HCT116 (cell line): Measurements from ENCODE around the gene TENT4A. TPM values are rescaled to one million over a fixed set of nuclear protein-coding genes. Genes with fewer than 3 reads are reported as not detected.
"Not testable (repeated sequence)": the region's sequence is repeated elsewhere in the genome, so short reads cannot be mapped to it uniquely, and the experiment has no call there.

Source experiments
- ATAC-seq: fragments of 200-7000 bp; cut with Tn5 transposase; 2 replicates; pipeline ENCODE4 v1.9.1; 2020; ENCODE audit warnings: mild to moderate bottlenecking, moderate library complexity
- BruUV-seq: library from RNA; stranded (reverse); fragments of 400-500 nt; replicated peaks from 2 replicates; lab custom pipeline; 2021; lab: Mats Ljungman, UMichigan
- CTCF ChIA-PET: fragments of 300-600 bp; sonication (Branson Sonifier 250); formaldehyde crosslinking; loops from one replicate; lab custom pipeline; 2021; ENCODE audit warnings: antibody characterized with exemption; lab: Charles Lee
- POLR2A ChIA-PET: fragments of 300-600, 350-600 bp; sonication (Branson Sonifier 250); formaldehyde crosslinking; loops from one replicate; lab custom pipeline; 2021; ENCODE audit warnings: antibody characterized with exemption; lab: Charles Lee
- RAD21 ChIA-PET, 2 experiments: fragments of 300-600 bp; sonication (Branson Sonifier 250); formaldehyde crosslinking; loops; one replicate each; lab custom pipeline; 2023; ENCODE audit warnings: low total read pairs in 2 of 2; ENCODE audit not compliant: uncharacterized antibody in 2 of 2, unreplicated experiment in 2 of 2, low non-redundant PET in 1 of 2; lab: Charles Lee
- DNase-seq: peaks from one replicate; pipeline ENCODE4 v3.0.0-alpha.2; 2010; ENCODE audit warnings: low read depth, low spot score
- H2AFZ ChIP-seq: fragments of 200-600 bp; shearing (Covaris generic), sonication (generic); 2 replicates; pipeline ENCODE4 v1.6.1; 2017; ENCODE audit warnings: low read depth, mixed run types, mixed read lengths, antibody characterized with exemption, low read length; ENCODE audit not compliant: poor library complexity, severe bottlenecking
- H3K27ac ChIP-seq: 2 replicates; pipeline ENCODE4 v1.5.1; 2012; ENCODE audit warnings: low read depth, low read length
- H3K27me3 ChIP-seq: fragments of 200-600 bp; sonication (generic); 2 replicates; pipeline ENCODE4 v1.6.1; 2016; ENCODE audit warnings: mixed run types, low read length, mixed read lengths; ENCODE audit not compliant: insufficient read depth
- H3K36me3 ChIP-seq, 2 experiments: fragments of 200-500 bp in 1 of 2; fragments of 200-600 bp in 1 of 2; sonication (Bioruptor generic) in 1 of 2; sonication (generic) in 1 of 2; 2 replicates each; pipeline versions ENCODE4 v1.5.1 to v1.6.1; 2014 to 2016; ENCODE audit warnings: low read length in 2 of 2, inconsistent platforms in 1 of 2, mixed read lengths in 1 of 2, mixed run types in 1 of 2; ENCODE audit not compliant: insufficient read depth in 2 of 2, control insufficient read depth in 1 of 2
- H3K4me1 ChIP-seq, 2 experiments: fragments of 200-600 bp in 1 of 2; sonication (generic) in 1 of 2; 2 replicates each; pipeline versions ENCODE4 v1.5.1 to v1.6.1; 2012 to 2017; ENCODE audit warnings: low read length in 2 of 2, inconsistent platforms in 1 of 2, mild to moderate bottlenecking in 1 of 2, mixed read lengths in 1 of 2, mixed run types in 1 of 2, moderate library complexity in 1 of 2; ENCODE audit not compliant: insufficient read depth in 2 of 2, control insufficient read depth in 1 of 2
- H3K4me2 ChIP-seq: fragments of 200-600 bp; sonication (generic); 2 replicates; pipeline ENCODE4 v1.6.1; 2017; ENCODE audit warnings: mixed run types, low read length, mixed read lengths
- H3K4me3 ChIP-seq, 2 experiments: fragments of 200-600 bp in 1 of 2; sonication (generic) in 1 of 2; replicated peaks in 1 of 2; 2 replicates each; pipeline ENCODE4 v1.5.1; 2011 to 2016; ENCODE audit warnings: low read length in 2 of 2, control low read depth in 1 of 2, low read depth in 1 of 2, mild to moderate bottlenecking in 1 of 2, mixed read lengths in 1 of 2, mixed run types in 1 of 2
- H3K79me2 ChIP-seq: fragments of 200-600 bp; sonication (generic); 2 replicates; pipeline ENCODE4 v1.6.1; 2017; ENCODE audit warnings: mild to moderate bottlenecking, mixed run types, low read length, moderate library complexity, mixed read lengths; ENCODE audit not compliant: insufficient read depth
- H3K9ac ChIP-seq: fragments of 200-600 bp; sonication (generic); 2 replicates; pipeline ENCODE4 v1.6.1; 2016; ENCODE audit warnings: low read length, mixed read lengths
- H3K9me2 ChIP-seq: fragments of 200-600 bp; sonication (generic), shearing (Covaris generic); 2 replicates; pipeline ENCODE4 v1.6.1; 2017; ENCODE audit warnings: mixed run types, mild to moderate bottlenecking, moderate library complexity; ENCODE audit not compliant: insufficient read depth
- H3K9me3 ChIP-seq, 2 experiments: fragments of 200-500 bp in 1 of 2; fragments of 200-600 bp in 1 of 2; sonication (Bioruptor generic) in 1 of 2; sonication (generic) in 1 of 2; 2 replicates each; pipeline ENCODE4 v1.6.1; 2014 to 2017; ENCODE audit warnings: low read length in 2 of 2, mixed read lengths in 2 of 2, inconsistent platforms in 1 of 2, low read depth in 1 of 2, mild to moderate bottlenecking in 1 of 2, mixed run types in 1 of 2, moderate library complexity in 1 of 2; ENCODE audit not compliant: control insufficient read depth in 1 of 2, insufficient read depth in 1 of 2
- H4K20me1 ChIP-seq: fragments of 200-600 bp; sonication (generic), shearing (Covaris generic); 2 replicates; pipeline ENCODE4 v1.6.1; 2017; ENCODE audit warnings: mixed run types, mild to moderate bottlenecking, moderate library complexity; ENCODE audit not compliant: insufficient read depth
- CEBPB ChIP-seq: IDR thresholded peaks from 2 replicates; pipeline ENCODE4 v1.6.1; 2012; ENCODE audit warnings: low read depth
- JUND ChIP-seq: IDR thresholded peaks from 2 replicates; pipeline ENCODE4 v1.6.1; 2012
- RAD21 ChIP-seq: IDR thresholded peaks from 2 replicates; pipeline ENCODE4 v1.6.1; 2012; ENCODE audit warnings: low read depth, mild to moderate bottlenecking
- REST ChIP-seq: IDR thresholded peaks from 2 replicates; pipeline ENCODE4 v1.6.1; 2012; ENCODE audit warnings: low read depth
- SIN3A ChIP-seq: IDR thresholded peaks from 2 replicates; pipeline ENCODE4 v1.6.1; 2012; ENCODE audit warnings: low read depth
- TCF7L2 ChIP-seq: IDR thresholded peaks from 2 replicates; pipeline ENCODE4 v1.7.0; 2011; ENCODE audit warnings: borderline replicate concordance, inconsistent platforms; ENCODE audit not compliant: insufficient read depth, insufficient read length; ENCODE audit errors: extremely low read depth
- intact Hi-C: fragments of 100-400 bp; cut with micrococcal nuclease; formaldehyde crosslinking; loops from 2 replicates; pipeline ENCODE4 v1.10.0; 2022
- total RNA-seq: library from RNA; stranded (reverse); gene quantifications from one replicate; pipeline ENCODE4 v1.2.1, GENCODE V29; 2021; ENCODE audit not compliant: unreplicated experiment
- TF ChIP-seq, protein P1 (sequence below), 3 experiments: fragments of 200-600 bp in 1 of 3; sonication (generic) in 1 of 3; IDR thresholded peaks in 2 of 3; conservative IDR thresholded peaks in 1 of 3; 2 replicates each; pipeline ENCODE4 v1.5.1; 2012 to 2017; ENCODE audit warnings: low read depth in 2 of 3, low read length in 2 of 3, antibody characterized with exemption in 1 of 3, borderline replicate concordance in 1 of 3, control low read depth in 1 of 3, mild to moderate bottlenecking in 1 of 3, mixed read lengths in 1 of 3, mixed run types in 1 of 3, moderate library complexity in 1 of 3; ENCODE audit not compliant: insufficient read depth in 1 of 3
- TF ChIP-seq, protein P2 (sequence below): IDR thresholded peaks from 2 replicates; pipeline ENCODE4 v1.6.1; 2012

Gene TENT4A
- total RNA-seq, 1 experiment from 2014 or later, result 39.8 TPM

GRCh38 chr5:6667648-6668047 is 45.6 kb upstream of the TENT4A start:
- H3K4me3 ChIP-seq, result no peak overlapping the region
- H3K27me3 ChIP-seq, result no peaks in the 10 kb centered on the region
- H3K9ac ChIP-seq, result no peak overlapping the region
- H4K20me1 ChIP-seq, result no peaks in the 10 kb centered on the region
- no peaks in the 10 kb centered on the region for H3K9me3 ChIP-seq
- H3K4me2 ChIP-seq, result no peak overlapping the region
- no peak overlapping the region for H3K27ac ChIP-seq
- no peaks in the 10 kb centered on the region for H3K79me2 ChIP-seq
- ATAC-seq (no peak), DNase-seq (no peak)
- BruUV-seq, result no TSS peak
- H3K36me3 ChIP-seq, result peaks cover 0 to 5% of the 10 kb centered on the region in 2 experiments; a peak in 1 of 4 replicates
- no peak overlapping the region for H2AFZ ChIP-seq
- TF ChIP-seq REST, result no peak
- TF ChIP-seq, protein P1, sequence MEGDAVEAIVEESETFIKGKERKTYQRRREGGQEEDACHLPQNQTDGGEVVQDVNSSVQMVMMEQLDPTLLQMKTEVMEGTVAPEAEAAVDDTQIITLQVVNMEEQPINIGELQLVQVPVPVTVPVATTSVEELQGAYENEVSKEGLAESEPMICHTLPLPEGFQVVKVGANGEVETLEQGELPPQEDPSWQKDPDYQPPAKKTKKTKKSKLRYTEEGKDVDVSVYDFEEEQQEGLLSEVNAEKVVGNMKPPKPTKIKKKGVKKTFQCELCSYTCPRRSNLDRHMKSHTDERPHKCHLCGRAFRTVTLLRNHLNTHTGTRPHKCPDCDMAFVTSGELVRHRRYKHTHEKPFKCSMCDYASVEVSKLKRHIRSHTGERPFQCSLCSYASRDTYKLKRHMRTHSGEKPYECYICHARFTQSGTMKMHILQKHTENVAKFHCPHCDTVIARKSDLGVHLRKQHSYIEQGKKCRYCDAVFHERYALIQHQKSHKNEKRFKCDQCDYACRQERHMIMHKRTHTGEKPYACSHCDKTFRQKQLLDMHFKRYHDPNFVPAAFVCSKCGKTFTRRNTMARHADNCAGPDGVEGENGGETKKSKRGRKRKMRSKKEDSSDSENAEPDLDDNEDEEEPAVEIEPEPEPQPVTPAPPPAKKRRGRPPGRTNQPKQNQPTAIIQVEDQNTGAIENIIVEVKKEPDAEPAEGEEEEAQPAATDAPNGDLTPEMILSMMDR (IDR thresholded peaks at IDR 0.05 in 2 of 3, conservative IDR thresholded peaks at IDR 0.05 in 1 of 3; ENCODE audit: borderline replicate concordance in 1 of 3, insufficient read depth in 1 of 3, low read depth in 2 of 3, low read length in 2 of 3), result no peak
- no peak for TF ChIP-seq RAD21
- TF ChIP-seq, protein P2, sequence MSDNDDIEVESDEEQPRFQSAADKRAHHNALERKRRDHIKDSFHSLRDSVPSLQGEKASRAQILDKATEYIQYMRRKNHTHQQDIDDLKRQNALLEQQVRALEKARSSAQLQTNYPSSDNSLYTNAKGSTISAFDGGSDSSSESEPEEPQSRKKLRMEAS, result no peak
- no peak for TF ChIP-seq CEBPB
- no peak for TF ChIP-seq SIN3A
- TF ChIP-seq TCF7L2, result no peak
- no peak for TF ChIP-seq JUND
- RAD21 ChIA-PET, result no interaction called here
- H3K9me2 ChIP-seq, result no peaks in the 10 kb centered on the region
- H3K4me1 ChIP-seq, result no peaks in the 10 kb centered on the region
- CTCF ChIA-PET, result no interaction called here
- intact Hi-C loops, result no loop called here
- POLR2A ChIA-PET, result no interaction called here

DNA sequence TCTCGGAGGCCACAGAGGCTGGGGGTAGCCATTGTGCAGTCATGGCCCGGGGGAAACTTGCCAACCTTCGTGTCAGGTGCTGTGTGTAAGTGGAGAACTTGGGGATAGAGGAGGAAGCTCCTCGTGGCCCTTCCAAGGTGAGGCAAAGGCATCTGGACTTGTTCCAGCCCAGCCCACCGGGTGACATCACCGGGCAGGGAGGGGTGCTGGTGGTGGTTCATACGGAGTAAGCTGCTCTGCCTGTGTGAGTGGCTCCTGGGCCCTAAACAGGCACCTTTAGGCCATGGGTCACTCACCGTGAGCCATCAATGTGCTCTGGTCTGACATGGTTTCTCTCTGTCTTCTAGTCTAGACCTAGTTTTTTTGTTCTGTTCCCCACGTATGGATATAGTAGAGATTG is 44.5 kb upstream of the TENT4A start:
- H3K9me3 ChIP-seq, ATAC-seq, POLR2A ChIA-PET, H3K9ac ChIP-seq, H3K27me3 ChIP-seq, H3K4me2 ChIP-seq, RAD21 ChIA-PET, BruUV-seq, H3K4me1 ChIP-seq, H3K27ac ChIP-seq, H3K9me2 ChIP-seq, H2AFZ ChIP-seq, DNase-seq, intact Hi-C loops, H4K20me1 ChIP-seq, CTCF ChIA-PET, H3K79me2 ChIP-seq, H3K4me3 ChIP-seq: not testable (repeated sequence)
- H3K36me3 ChIP-seq, result peaks cover 0 to 13% of the 10 kb centered on the region in 2 experiments; a peak in 1 of 4 replicates
